ENCODE results near the gene USP22.

The USP22 gene

DNA sequence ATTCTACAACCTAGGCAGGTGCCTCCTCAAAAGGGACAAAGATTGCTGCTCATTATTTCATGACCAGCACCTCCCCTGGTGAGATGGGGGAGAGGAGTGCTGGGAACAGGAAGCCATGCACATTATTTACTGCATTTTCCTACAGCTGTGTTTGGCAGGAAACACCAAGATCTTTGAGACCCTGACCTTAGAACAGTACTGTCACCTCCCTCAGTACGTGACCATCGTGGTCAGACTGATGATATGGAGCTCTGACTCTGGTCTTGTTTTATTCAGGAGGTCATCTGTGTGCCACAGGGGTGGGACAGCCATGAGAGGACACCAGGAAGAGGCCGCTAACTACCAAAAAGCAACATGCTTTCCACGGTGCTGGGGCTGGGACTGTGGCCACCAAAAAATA is 37.4 kb downstream of the USP22 start:
- no peaks in the 10 kb centered on the region for H3K9me3 ChIP-seq (ENCODE audit: control insufficient read depth, insufficient read depth, low read length)
- H3K79me2 ChIP-seq (ENCODE audit: control insufficient read depth, low read length) = peaks cover 7% of the 10 kb centered on the region; the same call in 1 of the 2 replicates
- H3K27ac ChIP-seq (ENCODE audit: low read depth, low read length) = no peak overlapping the region
- H4K20me1 ChIP-seq (ENCODE audit: control insufficient read depth, insufficient read depth, low read depth, low read length) = peaks cover 27% of the 10 kb centered on the region
- no peaks in the 10 kb centered on the region for H3K4me1 ChIP-seq (ENCODE audit: control insufficient read depth, low read length)
- no peak overlapping the region for H3K4me3 ChIP-seq (ENCODE audit: low read length)
- TF ChIP-seq EZH2phosphoT487 (IDR thresholded peaks at IDR 0.05; ENCODE audit: borderline replicate concordance, low read length) = no peak
- TF ChIP-seq, protein P1, sequence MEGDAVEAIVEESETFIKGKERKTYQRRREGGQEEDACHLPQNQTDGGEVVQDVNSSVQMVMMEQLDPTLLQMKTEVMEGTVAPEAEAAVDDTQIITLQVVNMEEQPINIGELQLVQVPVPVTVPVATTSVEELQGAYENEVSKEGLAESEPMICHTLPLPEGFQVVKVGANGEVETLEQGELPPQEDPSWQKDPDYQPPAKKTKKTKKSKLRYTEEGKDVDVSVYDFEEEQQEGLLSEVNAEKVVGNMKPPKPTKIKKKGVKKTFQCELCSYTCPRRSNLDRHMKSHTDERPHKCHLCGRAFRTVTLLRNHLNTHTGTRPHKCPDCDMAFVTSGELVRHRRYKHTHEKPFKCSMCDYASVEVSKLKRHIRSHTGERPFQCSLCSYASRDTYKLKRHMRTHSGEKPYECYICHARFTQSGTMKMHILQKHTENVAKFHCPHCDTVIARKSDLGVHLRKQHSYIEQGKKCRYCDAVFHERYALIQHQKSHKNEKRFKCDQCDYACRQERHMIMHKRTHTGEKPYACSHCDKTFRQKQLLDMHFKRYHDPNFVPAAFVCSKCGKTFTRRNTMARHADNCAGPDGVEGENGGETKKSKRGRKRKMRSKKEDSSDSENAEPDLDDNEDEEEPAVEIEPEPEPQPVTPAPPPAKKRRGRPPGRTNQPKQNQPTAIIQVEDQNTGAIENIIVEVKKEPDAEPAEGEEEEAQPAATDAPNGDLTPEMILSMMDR (IDR thresholded peaks at IDR 0.05; ENCODE audit: low read depth, low read length, poor library complexity, severe bottlenecking) = no peak
- no peaks in the 10 kb centered on the region for H3K9me2 ChIP-seq (replicated peaks; ENCODE audit: control insufficient read depth, low read length)
- H3K4me2 ChIP-seq (ENCODE audit: low read length) = no peak overlapping the region
- H3K36me3 ChIP-seq (ENCODE audit: control insufficient read depth, low read length) = peaks cover 100% of the 10 kb centered on the region
- peaks cover 22% of the 10 kb centered on the region for H3F3A ChIP-seq (ENCODE audit: control insufficient read depth, insufficient read depth)
- H3K27me3 ChIP-seq (ENCODE audit: control insufficient read depth, low read length) = no peaks in the 10 kb centered on the region

DNA sequence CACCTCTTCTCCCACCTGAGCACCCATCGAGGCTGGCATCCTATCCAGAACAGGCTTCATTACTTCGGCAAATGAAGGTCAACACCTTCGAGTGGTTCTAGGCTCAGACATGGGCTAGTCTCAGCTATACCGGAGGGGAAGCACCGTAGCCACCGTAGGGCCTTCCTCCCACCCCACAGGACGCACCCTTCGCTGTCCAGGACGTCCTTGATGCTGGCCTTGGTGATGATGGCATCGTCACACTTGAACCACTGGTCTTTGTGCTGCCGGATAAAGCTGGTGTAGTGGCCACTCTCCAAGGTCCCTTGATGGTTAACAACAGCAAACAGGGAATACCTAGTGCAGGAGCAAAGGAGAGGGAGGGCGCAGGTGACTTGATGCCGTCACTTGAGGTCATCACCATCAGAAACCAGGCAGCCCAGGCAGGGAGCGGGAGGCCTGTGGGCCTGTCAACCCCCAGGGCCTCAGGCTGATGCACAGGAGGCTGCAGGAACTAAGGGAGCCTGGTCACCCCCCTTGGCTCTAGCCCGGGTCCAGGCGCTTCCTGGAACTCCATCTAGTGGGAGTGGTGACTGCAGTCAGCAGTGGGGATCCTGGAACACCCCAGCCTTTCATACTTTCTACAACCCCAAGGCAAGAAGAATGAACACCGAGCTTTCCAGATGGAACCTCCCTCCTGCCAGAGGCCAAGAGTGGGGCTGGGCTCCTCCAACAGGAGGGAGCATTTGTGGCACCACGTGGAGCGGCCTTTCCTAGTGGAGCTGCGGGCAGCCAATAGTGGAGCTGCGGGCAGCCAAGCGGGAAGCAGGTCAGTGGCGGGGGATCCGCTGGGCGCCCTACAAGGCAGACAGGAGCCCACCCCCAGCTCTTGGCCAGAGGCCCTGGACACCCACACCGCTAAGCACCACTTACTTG is 38.5 kb downstream of the USP22 start:
- no peak overlapping the region for H3K4me2 ChIP-seq (ENCODE audit: low read length)
- H3K9me3 ChIP-seq (ENCODE audit: control insufficient read depth, insufficient read depth, low read length) = no peaks in the 10 kb centered on the region
- H3K4me1 ChIP-seq (ENCODE audit: control insufficient read depth, low read length) = no peaks in the 10 kb centered on the region
- peaks cover 33% of the 10 kb centered on the region for H3F3A ChIP-seq (ENCODE audit: control insufficient read depth, insufficient read depth)
- H3K36me3 ChIP-seq (ENCODE audit: control insufficient read depth, low read length) = peaks cover 100% of the 10 kb centered on the region
- H3K27ac ChIP-seq (ENCODE audit: low read depth, low read length) = no peak overlapping the region
- peaks cover 7% of the 10 kb centered on the region; the same call in 1 of the 2 replicates for H3K79me2 ChIP-seq (ENCODE audit: control insufficient read depth, low read length)
- H3K27me3 ChIP-seq (ENCODE audit: control insufficient read depth, low read length) = no peaks in the 10 kb centered on the region
- no peak overlapping the region for H3K4me3 ChIP-seq (ENCODE audit: low read length)
- H3K9me2 ChIP-seq (replicated peaks; ENCODE audit: control insufficient read depth, low read length) = no peaks in the 10 kb centered on the region
- H4K20me1 ChIP-seq (ENCODE audit: control insufficient read depth, insufficient read depth, low read depth, low read length) = peaks cover 27% of the 10 kb centered on the region
- TF ChIP-seq EZH2phosphoT487 (IDR thresholded peaks at IDR 0.05; ENCODE audit: borderline replicate concordance, low read length) = no peak
- TF ChIP-seq, protein P1 (IDR thresholded peaks at IDR 0.05; ENCODE audit: low read depth, low read length, poor library complexity, severe bottlenecking) = no peak

DNA sequence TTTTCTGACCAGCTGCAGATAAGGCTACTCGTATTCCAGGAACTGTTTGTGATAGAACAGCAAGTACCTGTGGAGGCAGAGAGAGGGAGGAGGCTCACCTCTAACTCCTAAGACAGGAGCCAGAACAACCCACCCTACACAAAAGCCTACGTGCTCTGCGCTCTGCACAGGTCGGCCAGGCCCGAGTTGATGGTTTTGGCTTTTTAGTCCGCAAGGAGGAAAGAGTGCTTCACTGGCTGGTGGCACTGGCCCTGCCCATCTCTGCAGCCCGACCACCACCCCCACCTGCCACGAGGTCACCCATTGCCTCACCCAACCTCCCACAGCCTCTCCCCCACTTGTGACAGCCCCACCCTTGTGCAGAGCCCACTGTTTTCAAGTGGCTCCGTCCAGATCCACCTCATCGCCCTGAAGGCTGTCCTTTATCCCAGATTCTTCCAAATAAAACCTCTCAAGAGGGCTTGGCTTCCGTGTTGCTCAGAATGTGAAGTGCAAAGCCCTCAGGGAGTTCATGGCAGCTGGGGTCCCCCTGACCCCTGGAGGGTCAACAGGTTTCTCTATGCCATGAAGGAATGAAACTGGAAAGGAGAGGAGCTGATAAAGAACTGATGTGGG is 39.7 kb downstream of the USP22 start:
- Histone ChIP-seq H3K27ac (ENCODE audit: low read depth, low read length) (no peak overlapping the region), H3F3A (ENCODE audit: control insufficient read depth, insufficient read depth) (peaks cover 43% of the 10 kb centered on the region), H3K27me3 (ENCODE audit: control insufficient read depth, low read length) (no peaks in the 10 kb centered on the region), H3K36me3 (ENCODE audit: control insufficient read depth, low read length) (peaks cover 89% of the 10 kb centered on the region), H4K20me1 (ENCODE audit: control insufficient read depth, insufficient read depth, low read depth, low read length) (peaks cover 29% of the 10 kb centered on the region), H3K9me3 (ENCODE audit: control insufficient read depth, insufficient read depth, low read length) (no peaks in the 10 kb centered on the region), H3K4me3 (ENCODE audit: low read length) (no peak overlapping the region), H3K9me2 (replicated peaks; ENCODE audit: control insufficient read depth, low read length) (no peaks in the 10 kb centered on the region), H3K4me2 (ENCODE audit: low read length) (no peak overlapping the region), H3K79me2 (ENCODE audit: control insufficient read depth, low read length) (peaks cover 3% of the 10 kb centered on the region; the same call in 1 of the 2 replicates), H3K4me1 (ENCODE audit: control insufficient read depth, low read length) (no peaks in the 10 kb centered on the region)
- no peak for TF ChIP-seq EZH2phosphoT487 (IDR thresholded peaks at IDR 0.05; ENCODE audit: borderline replicate concordance, low read length)
- TF ChIP-seq, protein P1 (IDR thresholded peaks at IDR 0.05; ENCODE audit: low read depth, low read length, poor library complexity, severe bottlenecking) = no peak

Measured in DOHH2 (cell line).